Peyer's patch (tissue), 4 donors: ENCODE results near the gene ZNF644. TPM values are rescaled to one million over a fixed set of nuclear protein-coding genes. Genes with fewer than 3 reads are reported as not detected.
"Not testable (repeated sequence)": the region's sequence is repeated elsewhere in the genome, so short reads cannot be mapped to it uniquely, and the experiment has no call there.

Source experiments
- DNase-seq, 3 donors: peaks; one replicate each; pipeline ENCODE4 v3.0.0-alpha.2; 2017 to 2019
- H3K27ac ChIP-seq, 4 donors: fragments of 200-600 bp; sonication (generic); one replicate each; pipeline ENCODE4 v1.5.1; 2016 to 2019
- H3K27me3 ChIP-seq, 2 donors: fragments of 200-600 bp; sonication (generic); one replicate each; pipeline ENCODE4 v1.5.1; 2019
- H3K36me3 ChIP-seq, 3 donors: fragments of 200-600 bp; sonication (generic); one replicate each; pipeline ENCODE4 v1.5.1; 2016 to 2019
- H3K4me1 ChIP-seq, 4 donors: fragments of 200-600 bp; sonication (generic); one replicate each; pipeline ENCODE4 v1.5.1; 2016 to 2019
- H3K4me3 ChIP-seq, 4 donors: fragments of 200-600 bp; sonication (generic); 1 replicate in 3 of 4; 2 replicates in 1 of 4; pipeline ENCODE4 v1.5.1; 2016 to 2019; ENCODE audit warnings: mild to moderate bottlenecking in 1 of 4
- H3K9me3 ChIP-seq, 4 donors: fragments of 200-600 bp; sonication (generic); one replicate each; pipeline ENCODE4 v1.5.1; 2016 to 2019; ENCODE audit warnings: mild to moderate bottlenecking in 1 of 4
- CTCF ChIP-seq, 6 experiments: fragments of 450-650 bp in 4 of 6; fragments of 200-600 bp in 2 of 6; sonication (generic) in 1 of 6; IDR thresholded peaks; one replicate each; pipeline ENCODE4 v1.5.1; 2017 to 2019; ENCODE audit warnings: antibody characterized with exemption in 6 of 6, mild to moderate bottlenecking in 3 of 6, moderate library complexity in 1 of 6
- POLR2A ChIP-seq, 2 donors: fragments of 450-650 bp; IDR thresholded peaks; one replicate each; pipeline ENCODE4 v1.5.1; 2017; ENCODE audit warnings: antibody characterized with exemption in 2 of 2, mild to moderate bottlenecking in 2 of 2, moderate library complexity in 2 of 2
- total RNA-seq, 4 donors: library from RNA; depleted of rRNA; stranded (reverse); fragments of >200 nt; gene quantifications; one replicate each; pipeline ENCODE4 v1.1.0, GENCODE V29; 2016

Gene ZNF644
- total RNA-seq, 4 donors from 2014 or later: 46.5 to 111 (median 62.4) TPM

DNA sequence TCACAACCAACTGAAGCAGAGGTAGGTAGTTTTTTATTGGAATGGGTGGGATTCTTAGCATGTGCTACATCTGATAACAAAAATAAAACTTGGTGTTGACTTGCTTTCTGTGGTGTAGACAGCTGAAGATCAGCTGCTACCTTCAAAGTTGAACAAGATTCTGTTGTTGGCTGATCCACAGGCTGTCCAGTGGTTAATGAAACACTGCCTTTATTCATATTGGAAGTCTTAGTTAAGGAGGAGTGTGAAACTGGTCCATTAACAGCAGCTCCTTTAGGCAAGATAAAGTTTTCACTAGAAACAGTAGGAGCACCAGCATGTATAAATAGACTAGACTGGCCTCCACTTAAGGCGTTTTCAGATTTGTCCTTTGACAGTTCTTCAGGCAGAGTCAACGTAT lies 81.1 kb downstream of the ZNF644 start:
- Histone ChIP-seq H3K4me3 (no peak overlapping the region), H3K4me1 (no peaks in the 10 kb centered on the region), H3K27me3 (no peaks in the 10 kb centered on the region), H3K9me3 (no peaks in the 10 kb centered on the region), H3K27ac (no peak overlapping the region), H3K36me3 (peaks cover 0 to 16% (median 0%) of the 10 kb centered on the region in 3 donors)
- no peak for TF ChIP-seq CTCF (IDR thresholded peaks at IDR 0.05)
- TF ChIP-seq POLR2A (IDR thresholded peaks at IDR 0.05): no peak
- no peak for DNase-seq

GRCh38 chr1:90936731-90937130 lies 85.1 kb downstream of the ZNF644 start:
- TF ChIP-seq CTCF (IDR thresholded peaks at IDR 0.05) (no peak), POLR2A (IDR thresholded peaks at IDR 0.05) (no peak)
- DNase-seq: no peak
- H3K4me3 ChIP-seq: no peak overlapping the region
- peaks cover 0 to 20% (median 0%) of the 10 kb centered on the region in 3 donors for H3K36me3 ChIP-seq
- H3K27ac ChIP-seq: no peak overlapping the region
- H3K4me1 ChIP-seq: no peaks in the 10 kb centered on the region
- no peaks in the 10 kb centered on the region for H3K27me3 ChIP-seq
- no peaks in the 10 kb centered on the region for H3K9me3 ChIP-seq

- TF ChIP-seq CTCF (IDR thresholded peaks at IDR 0.05): no peak
- TF ChIP-seq POLR2A (IDR thresholded peaks at IDR 0.05): no peak
- no peaks in the 10 kb centered on the region for H3K9me3 ChIP-seq
- H3K27ac ChIP-seq: no peak overlapping the region
- no peak overlapping the region for H3K4me3 ChIP-seq
- peaks cover 0 to 20% (median 0%) of the 10 kb centered on the region in 3 donors for H3K36me3 ChIP-seq
- H3K4me1 ChIP-seq: no peaks in the 10 kb centered on the region
- H3K27me3 ChIP-seq: no peaks in the 10 kb centered on the region
- DNase-seq: no peak
These were observed 85.8 kb downstream of the ZNF644 start for GRCh38 chr1:90936061-90936460.

GRCh38 chr1:90928231-90928630 lies 93.6 kb downstream of the ZNF644 start:
- not testable (repeated sequence) for H3K36me3 ChIP-seq, H3K27ac ChIP-seq, DNase-seq, H3K4me3 ChIP-seq, H3K9me3 ChIP-seq, H3K27me3 ChIP-seq
- H3K4me1 ChIP-seq: peaks cover 0 to 12% (median 0%) of the 10 kb centered on the region in 4 donors

DNA sequence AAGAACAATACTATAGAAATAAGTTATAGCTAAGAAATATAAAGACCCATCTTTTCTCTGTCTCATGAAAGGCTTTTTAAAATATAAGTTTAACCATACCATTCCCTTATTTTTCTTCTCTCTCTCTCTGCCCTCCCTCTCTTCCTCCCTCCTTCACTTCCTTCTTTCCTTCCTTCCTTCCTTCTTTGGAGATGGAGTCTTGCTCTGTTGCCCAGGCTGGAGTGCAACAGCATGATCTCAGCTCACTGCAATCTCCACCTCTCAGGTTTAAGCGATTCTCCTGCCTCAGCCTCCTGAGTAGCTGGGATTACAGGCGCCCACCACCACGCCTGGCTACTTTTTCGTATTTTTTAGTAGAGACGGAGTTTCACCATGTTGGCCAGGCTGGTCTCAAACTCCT lies 94.2 kb downstream of the ZNF644 start:
- H3K9me3 ChIP-seq, H3K36me3 ChIP-seq, DNase-seq, H3K27me3 ChIP-seq, H3K4me3 ChIP-seq, H3K27ac ChIP-seq: not testable (repeated sequence)
- peaks cover 0 to 18% (median 0%) of the 10 kb centered on the region in 4 donors for H3K4me1 ChIP-seq

DNA sequence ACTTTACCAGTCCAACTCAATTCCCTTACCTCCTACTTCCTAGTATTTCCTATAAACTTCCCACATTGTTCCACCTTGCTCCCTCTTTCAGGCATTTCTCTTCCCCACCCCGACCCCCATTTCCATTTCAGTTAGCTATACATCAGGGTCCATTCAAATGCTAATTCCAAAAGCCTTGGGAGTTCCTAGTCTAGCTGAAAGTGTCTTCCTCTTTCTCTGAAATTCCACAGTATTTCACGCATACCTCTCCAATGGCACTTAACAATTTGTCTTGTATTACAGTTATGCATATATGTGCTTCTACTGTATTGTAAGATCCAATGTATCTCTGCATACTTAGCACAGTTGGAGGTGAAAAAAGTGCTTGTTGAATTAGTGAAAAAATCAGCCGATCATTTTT lies 94.9 kb downstream of the ZNF644 start:
- Histone ChIP-seq H3K27me3 (no peaks in the 10 kb centered on the region), H3K4me3 (no peak overlapping the region), H3K4me1 (peaks cover 0 to 23% (median 0%) of the 10 kb centered on the region in 4 donors), H3K27ac (no peak overlapping the region), H3K9me3 (no peaks in the 10 kb centered on the region), H3K36me3 (no peaks in the 10 kb centered on the region)
- DNase-seq: no peak
- no peak for TF ChIP-seq POLR2A (IDR thresholded peaks at IDR 0.05)
- TF ChIP-seq CTCF (IDR thresholded peaks at IDR 0.05): no peak
